ENCODE data around the gene AURKAIP1. TPM values are rescaled to one million over a fixed set of nuclear protein-coding genes. Genes with fewer than 3 reads are reported as not detected.

Gene AURKAIP1
- total and polyA plus RNA-seq, 9 of the 15 experiments (the other 6 are each of a cell fraction or from before 2014, with no cell fraction given) = 7.8 to 478 (median 92.0) TPM

DNA sequence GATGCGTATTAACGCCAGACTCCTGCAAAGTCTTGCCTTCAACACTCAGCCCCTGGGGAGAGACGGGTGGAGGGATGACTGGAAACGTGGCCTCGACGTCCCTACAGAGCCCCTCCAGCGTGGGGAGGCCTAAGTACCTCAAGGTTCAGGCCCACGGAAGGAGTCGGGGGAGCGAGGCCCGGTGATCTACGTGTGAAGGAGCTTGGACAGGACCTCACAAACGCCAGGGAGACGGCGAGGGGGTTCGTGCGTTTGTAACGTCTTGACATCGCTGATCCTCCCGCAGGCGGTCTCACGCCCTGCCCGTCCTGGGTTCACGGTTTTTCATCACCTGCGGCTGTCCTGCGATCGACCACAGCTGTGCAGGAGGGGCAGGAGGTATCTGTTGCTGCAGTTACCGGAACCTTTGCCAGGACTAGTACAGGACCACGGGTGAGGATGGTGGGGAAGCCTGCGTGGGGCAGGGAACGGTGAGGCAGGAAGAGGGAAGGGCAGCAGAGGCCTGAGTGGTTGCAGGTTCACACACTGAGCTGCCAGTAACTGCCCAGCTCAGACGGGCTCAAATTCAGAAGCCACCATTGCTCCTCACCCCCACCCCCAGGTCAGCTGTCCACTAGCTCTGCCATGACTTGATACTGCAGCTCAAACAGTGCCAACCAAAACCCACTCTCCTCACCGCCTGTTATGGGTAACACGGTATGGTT is 25.0 kb upstream of the AURKAIP1 start (continued):
- no peak for TF ChIP-seq NCOA2 (IDR thresholded peaks at IDR 0.05; ENCODE audit: partially characterized antibody in 2 of 2)
- TF ChIP-seq, protein P1, sequence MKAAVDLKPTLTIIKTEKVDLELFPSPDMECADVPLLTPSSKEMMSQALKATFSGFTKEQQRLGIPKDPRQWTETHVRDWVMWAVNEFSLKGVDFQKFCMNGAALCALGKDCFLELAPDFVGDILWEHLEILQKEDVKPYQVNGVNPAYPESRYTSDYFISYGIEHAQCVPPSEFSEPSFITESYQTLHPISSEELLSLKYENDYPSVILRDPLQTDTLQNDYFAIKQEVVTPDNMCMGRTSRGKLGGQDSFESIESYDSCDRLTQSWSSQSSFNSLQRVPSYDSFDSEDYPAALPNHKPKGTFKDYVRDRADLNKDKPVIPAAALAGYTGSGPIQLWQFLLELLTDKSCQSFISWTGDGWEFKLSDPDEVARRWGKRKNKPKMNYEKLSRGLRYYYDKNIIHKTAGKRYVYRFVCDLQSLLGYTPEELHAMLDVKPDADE (conservative IDR thresholded peaks at IDR 0.05; ENCODE audit: control insufficient read depth, low read depth, low read length) = 0 out of 2 replicates have a peak, but pooled peaks have one; percentile 28
- TF ChIP-seq DDX20 (tag; IDR thresholded peaks at IDR 0.05; ENCODE audit: low read depth) = no peak
- TF ChIP-seq SMARCC2 (IDR thresholded peaks at IDR 0.05; ENCODE audit: low read depth) = no peak
- 0 out of 2 replicates have a peak, but pooled peaks have one; percentile 2 for TF ChIP-seq TARDBP (IDR thresholded peaks at IDR 0.05)
- TF ChIP-seq, protein P2, sequence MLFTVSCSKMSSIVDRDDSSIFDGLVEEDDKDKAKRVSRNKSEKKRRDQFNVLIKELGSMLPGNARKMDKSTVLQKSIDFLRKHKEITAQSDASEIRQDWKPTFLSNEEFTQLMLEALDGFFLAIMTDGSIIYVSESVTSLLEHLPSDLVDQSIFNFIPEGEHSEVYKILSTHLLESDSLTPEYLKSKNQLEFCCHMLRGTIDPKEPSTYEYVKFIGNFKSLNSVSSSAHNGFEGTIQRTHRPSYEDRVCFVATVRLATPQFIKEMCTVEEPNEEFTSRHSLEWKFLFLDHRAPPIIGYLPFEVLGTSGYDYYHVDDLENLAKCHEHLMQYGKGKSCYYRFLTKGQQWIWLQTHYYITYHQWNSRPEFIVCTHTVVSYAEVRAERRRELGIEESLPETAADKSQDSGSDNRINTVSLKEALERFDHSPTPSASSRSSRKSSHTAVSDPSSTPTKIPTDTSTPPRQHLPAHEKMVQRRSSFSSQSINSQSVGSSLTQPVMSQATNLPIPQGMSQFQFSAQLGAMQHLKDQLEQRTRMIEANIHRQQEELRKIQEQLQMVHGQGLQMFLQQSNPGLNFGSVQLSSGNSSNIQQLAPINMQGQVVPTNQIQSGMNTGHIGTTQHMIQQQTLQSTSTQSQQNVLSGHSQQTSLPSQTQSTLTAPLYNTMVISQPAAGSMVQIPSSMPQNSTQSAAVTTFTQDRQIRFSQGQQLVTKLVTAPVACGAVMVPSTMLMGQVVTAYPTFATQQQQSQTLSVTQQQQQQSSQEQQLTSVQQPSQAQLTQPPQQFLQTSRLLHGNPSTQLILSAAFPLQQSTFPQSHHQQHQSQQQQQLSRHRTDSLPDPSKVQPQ (CRISPR knock-in tag; IDR thresholded peaks at IDR 0.05; ENCODE audit: borderline replicate concordance) = no peak
- no peak for TF ChIP-seq ZNF165 (CRISPR knock-in tag; IDR thresholded peaks at IDR 0.05; ENCODE audit: borderline replicate concordance)
- 0 out of 2 replicates have a peak, but pooled peaks have one; percentile 21 for TF ChIP-seq ARID1B (IDR thresholded peaks at IDR 0.05)
- TF ChIP-seq, protein P3, sequence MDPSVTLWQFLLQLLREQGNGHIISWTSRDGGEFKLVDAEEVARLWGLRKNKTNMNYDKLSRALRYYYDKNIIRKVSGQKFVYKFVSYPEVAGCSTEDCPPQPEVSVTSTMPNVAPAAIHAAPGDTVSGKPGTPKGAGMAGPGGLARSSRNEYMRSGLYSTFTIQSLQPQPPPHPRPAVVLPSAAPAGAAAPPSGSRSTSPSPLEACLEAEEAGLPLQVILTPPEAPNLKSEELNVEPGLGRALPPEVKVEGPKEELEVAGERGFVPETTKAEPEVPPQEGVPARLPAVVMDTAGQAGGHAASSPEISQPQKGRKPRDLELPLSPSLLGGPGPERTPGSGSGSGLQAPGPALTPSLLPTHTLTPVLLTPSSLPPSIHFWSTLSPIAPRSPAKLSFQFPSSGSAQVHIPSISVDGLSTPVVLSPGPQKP (CRISPR knock-in tag; IDR thresholded peaks at IDR 0.05) = 0 out of 2 replicates have a peak, but pooled peaks have one; percentile 63
- peak; percentile 2; the same call in 1 of the 2 replicates for TF ChIP-seq CHD2 (IDR thresholded peaks at IDR 0.05; ENCODE audit: low read depth, low read length)
- TF ChIP-seq RBM39 (optimal IDR thresholded peaks at IDR 0.05; ENCODE audit: low read depth, low read length) = peak; percentile 43
- TF ChIP-seq, protein P4, sequence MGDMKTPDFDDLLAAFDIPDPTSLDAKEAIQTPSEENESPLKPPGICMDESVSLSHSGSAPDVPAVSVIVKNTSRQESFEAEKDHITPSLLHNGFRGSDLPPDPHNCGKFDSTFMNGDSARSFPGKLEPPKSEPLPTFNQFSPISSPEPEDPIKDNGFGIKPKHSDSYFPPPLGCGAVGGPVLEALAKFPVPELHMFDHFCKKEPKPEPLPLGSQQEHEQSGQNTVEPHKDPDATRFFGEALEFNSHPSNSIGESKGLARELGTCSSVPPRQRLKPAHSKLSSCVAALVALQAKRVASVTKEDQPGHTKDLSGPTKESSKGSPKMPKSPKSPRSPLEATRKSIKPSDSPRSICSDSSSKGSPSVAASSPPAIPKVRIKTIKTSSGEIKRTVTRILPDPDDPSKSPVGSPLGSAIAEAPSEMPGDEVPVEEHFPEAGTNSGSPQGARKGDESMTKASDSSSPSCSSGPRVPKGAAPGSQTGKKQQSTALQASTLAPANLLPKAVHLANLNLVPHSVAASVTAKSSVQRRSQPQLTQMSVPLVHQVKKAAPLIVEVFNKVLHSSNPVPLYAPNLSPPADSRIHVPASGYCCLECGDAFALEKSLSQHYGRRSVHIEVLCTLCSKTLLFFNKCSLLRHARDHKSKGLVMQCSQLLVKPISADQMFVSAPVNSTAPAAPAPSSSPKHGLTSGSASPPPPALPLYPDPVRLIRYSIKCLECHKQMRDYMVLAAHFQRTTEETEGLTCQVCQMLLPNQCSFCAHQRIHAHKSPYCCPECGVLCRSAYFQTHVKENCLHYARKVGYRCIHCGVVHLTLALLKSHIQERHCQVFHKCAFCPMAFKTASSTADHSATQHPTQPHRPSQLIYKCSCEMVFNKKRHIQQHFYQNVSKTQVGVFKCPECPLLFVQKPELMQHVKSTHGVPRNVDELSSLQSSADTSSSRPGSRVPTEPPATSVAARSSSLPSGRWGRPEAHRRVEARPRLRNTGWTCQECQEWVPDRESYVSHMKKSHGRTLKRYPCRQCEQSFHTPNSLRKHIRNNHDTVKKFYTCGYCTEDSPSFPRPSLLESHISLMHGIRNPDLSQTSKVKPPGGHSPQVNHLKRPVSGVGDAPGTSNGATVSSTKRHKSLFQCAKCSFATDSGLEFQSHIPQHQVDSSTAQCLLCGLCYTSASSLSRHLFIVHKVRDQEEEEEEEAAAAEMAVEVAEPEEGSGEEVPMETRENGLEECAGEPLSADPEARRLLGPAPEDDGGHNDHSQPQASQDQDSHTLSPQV (IDR thresholded peaks at IDR 0.05) = 0 out of 2 replicates have a peak, but pooled peaks have one; percentile 38
- peak; percentile 5; the same call in 1 of the 2 replicates for TF ChIP-seq CEBPG (CRISPR knock-in tag; IDR thresholded peaks at IDR 0.05)
- TF ChIP-seq CEBPG (tag; conservative IDR thresholded peaks at IDR 0.05 in 1 of 2, IDR thresholded peaks at IDR 0.05 in 1 of 2) = no peak
- TF ChIP-seq ZNF780A (CRISPR knock-in tag; IDR thresholded peaks at IDR 0.05) = 0 out of 2 replicates have a peak, but pooled peaks have one; percentile 54

Data from K562 (cell line).